ENCODE results near the gene AP1G2.
"Not testable (repeated sequence)": the region's sequence is repeated elsewhere in the genome, so short reads cannot be mapped to it uniquely, and the experiment has no call there.

The AP1G2 gene

GRCh38 chr14:23589606-23590005, 22.0 kb upstream of the AP1G2 start:
- no peak overlapping the region for H3K4me3 Mint-ChIP-seq
- H3K27me3 Mint-ChIP-seq (ENCODE audit: low read depth, poor library complexity) = peaks cover 24% of the 10 kb centered on the region
- H3K4me1 Mint-ChIP-seq = peaks cover 13% of the 10 kb centered on the region
- peaks cover 23% of the 10 kb centered on the region for H3K9me3 Mint-ChIP-seq
- no peak overlapping the region for H3K27ac Mint-ChIP-seq
- DNase-seq = no peak
- H3K36me3 Mint-ChIP-seq (ENCODE audit: low read depth) = no peaks in the 10 kb centered on the region
- TF ChIP-seq CTCF (IDR thresholded peaks at IDR 0.05) = no peak

GRCh38 chr14:23588884-23589598, 21.4 kb upstream of the AP1G2 start:
- peak; percentile 81 for TF ChIP-seq CTCF (IDR thresholded peaks at IDR 0.05)
- H3K4me3 Mint-ChIP-seq = no peak overlapping the region
- peaks cover 27% of the 10 kb centered on the region for H3K9me3 Mint-ChIP-seq
- H3K4me1 Mint-ChIP-seq = peaks cover 15% of the 10 kb centered on the region
- DNase-seq = peak; percentile 86
- H3K27ac Mint-ChIP-seq = peak overlapping the region; percentile 11
- H3K27me3 Mint-ChIP-seq (ENCODE audit: low read depth, poor library complexity) = peaks cover 24% of the 10 kb centered on the region
- H3K36me3 Mint-ChIP-seq (ENCODE audit: low read depth) = no peaks in the 10 kb centered on the region

GRCh38 chr14:23584527-23585203, 17.1 kb upstream of the AP1G2 start:
- H3K27ac Mint-ChIP-seq; H3K4me3 Mint-ChIP-seq; H3K36me3 Mint-ChIP-seq (ENCODE audit: low read depth); DNase-seq: not testable (repeated sequence)
- Mint-ChIP-seq H3K4me1 (peaks cover 28% of the 10 kb centered on the region), H3K27me3 (ENCODE audit: low read depth, poor library complexity) (peaks cover 23% of the 10 kb centered on the region), H3K9me3 (peaks cover 19% of the 10 kb centered on the region)

GRCh38 chr14:23583761-23584526, 16.4 kb upstream of the AP1G2 start:
- not testable (repeated sequence) for H3K27ac Mint-ChIP-seq; H3K36me3 Mint-ChIP-seq (ENCODE audit: low read depth); H3K4me3 Mint-ChIP-seq; DNase-seq
- H3K9me3 Mint-ChIP-seq = peaks cover 19% of the 10 kb centered on the region
- H3K27me3 Mint-ChIP-seq (ENCODE audit: low read depth, poor library complexity) = peaks cover 30% of the 10 kb centered on the region
- H3K4me1 Mint-ChIP-seq = peaks cover 28% of the 10 kb centered on the region

GRCh38 chr14:23582906-23583760, 15.5 kb upstream of the AP1G2 start:
- H3K27me3 Mint-ChIP-seq (ENCODE audit: low read depth, poor library complexity) = peaks cover 35% of the 10 kb centered on the region

More at GRCh38 chr14:23582906-23583760, 15.5 kb upstream of the AP1G2 start:
- Mint-ChIP-seq H3K4me3 (no peak overlapping the region), H3K9me3 (peaks cover 19% of the 10 kb centered on the region), H3K4me1 (peaks cover 30% of the 10 kb centered on the region), H3K36me3 (ENCODE audit: low read depth) (no peaks in the 10 kb centered on the region), H3K27ac (no peak overlapping the region)
- TF ChIP-seq CTCF (IDR thresholded peaks at IDR 0.05) = no peak
- DNase-seq = no peak

All from nephron progenitor cell (in vitro differentiated cells).